Activated CD8-positive, alpha-beta T cell treated with anti-CD3 and anti-CD28 coated beads, Interleukin-2, amount 10 ng/mL, durations not matched to agents 7 days and 5 days (primary cell): Measurements from ENCODE around the gene TSPAN12. TPM values are rescaled to one million over a fixed set of nuclear protein-coding genes. Genes with fewer than 3 reads are reported as not detected.
"Not testable (repeated sequence)": the region's sequence is repeated elsewhere in the genome, so short reads cannot be mapped to it uniquely, and the experiment has no call there.

Experiments
- ATAC-seq: fragments of 150-1000 bp; cut with Tn5 transposase; one replicate; pipeline ENCODE4 v1.10.0; 2021; ENCODE audit warnings: moderate library complexity
- CTCF ChIA-PET: fragments of 350-600 bp; sonication (Branson Sonifier 250); formaldehyde crosslinking; loops from one replicate; lab custom pipeline; 2021; ENCODE audit warnings: antibody characterized with exemption; lab: Charles Lee
- POLR2A ChIA-PET: fragments of 350-600 bp; sonication (Branson Sonifier 250); formaldehyde crosslinking; loops from one replicate; lab custom pipeline; 2021; ENCODE audit warnings: antibody characterized with exemption; lab: Charles Lee
- DNase-seq: peaks from one replicate; pipeline ENCODE4 v3.0.0-alpha.2; 2020
- H3K27ac Mint-ChIP-seq: one replicate; pipeline ENCODE4 v1.8.0; 2021; ENCODE audit warnings: mild to moderate bottlenecking, mixed read lengths
- H3K27me3 Mint-ChIP-seq: one replicate; pipeline ENCODE4 v1.8.0; 2021; ENCODE audit warnings: low read depth, mixed read lengths
- H3K36me3 Mint-ChIP-seq: one replicate; pipeline ENCODE4 v1.8.0; 2021; ENCODE audit warnings: low read depth, mixed read lengths
- H3K4me1 Mint-ChIP-seq: one replicate; pipeline ENCODE4 v1.8.0; 2021; ENCODE audit warnings: low read depth, mixed read lengths
- H3K4me3 Mint-ChIP-seq: one replicate; pipeline ENCODE4 v1.8.0; 2021; ENCODE audit warnings: mild to moderate bottlenecking, mixed read lengths
- H3K9me3 Mint-ChIP-seq: one replicate; pipeline ENCODE4 v1.8.0; 2022; ENCODE audit warnings: mixed read lengths; ENCODE audit not compliant: insufficient read depth
- total RNA-seq, 2 experiments: library from RNA; stranded (reverse); gene quantifications; one replicate each; pipeline ENCODE4 v1.2.3, GENCODE V29; 2021

The TSPAN12 gene
- total RNA-seq, 2 experiments from 2014 or later, result not detected

DNA sequence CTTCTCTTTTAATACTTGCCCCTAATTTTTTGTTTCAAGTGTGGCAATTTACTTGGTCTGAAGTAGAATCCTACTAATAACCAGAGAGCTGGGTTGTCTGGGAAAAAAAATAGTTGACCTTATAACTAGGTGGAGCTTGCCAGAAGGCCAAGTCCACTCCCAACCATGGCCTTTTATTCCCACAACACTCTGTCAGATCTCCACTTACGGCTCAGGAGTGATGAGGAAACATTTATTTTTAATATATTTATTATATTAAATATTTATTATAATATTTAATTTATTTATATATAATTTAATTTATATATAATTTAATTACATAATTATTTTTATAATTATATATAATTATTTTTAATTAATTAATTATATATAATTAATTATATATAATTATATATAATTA is 58.8 kb downstream of the TSPAN12 start:
- ATAC-seq (no peak), DNase-seq (no peak)
- Mint-ChIP-seq H3K27ac (no peak overlapping the region), H3K27me3 (peaks cover 3% of the 10 kb centered on the region), H3K9me3 (no peaks in the 10 kb centered on the region), H3K4me3 (no peak overlapping the region), H3K36me3 (no peaks in the 10 kb centered on the region), H3K4me1 (no peaks in the 10 kb centered on the region)
- ChIA-PET POLR2A (no interaction called here), CTCF (no interaction called here)

DNA sequence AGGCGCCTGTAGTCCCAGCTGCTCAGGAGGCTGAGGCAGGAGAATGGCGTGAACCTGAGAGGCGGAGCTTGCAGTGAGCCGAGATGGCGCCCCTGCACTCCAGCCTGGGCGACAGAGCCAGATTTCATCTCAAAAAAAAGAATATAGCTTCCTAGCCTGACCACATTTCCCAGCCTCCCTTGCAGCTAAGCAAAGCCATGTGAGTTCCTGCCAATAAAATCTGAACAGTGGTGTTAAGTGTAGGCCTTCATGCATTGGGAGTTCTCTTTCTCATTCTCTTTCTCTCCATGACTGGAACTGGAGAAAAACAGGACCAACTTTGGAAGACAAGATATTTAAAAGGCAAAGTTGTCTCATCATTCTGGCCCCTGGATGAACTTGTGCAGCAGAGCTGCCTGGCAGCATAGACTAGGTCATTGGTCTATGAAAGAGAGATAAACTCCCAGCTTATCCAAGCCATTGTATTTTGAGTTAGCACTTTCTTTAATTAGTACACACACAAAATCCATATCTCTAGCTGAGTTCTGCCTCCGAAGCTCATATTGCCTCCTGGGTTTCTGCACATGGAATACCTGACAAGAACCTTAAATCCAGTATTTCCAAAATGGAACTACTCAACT is 60.8 kb downstream of the TSPAN12 start:
- no peaks in the 10 kb centered on the region for H3K36me3 Mint-ChIP-seq
- no peaks in the 10 kb centered on the region for H3K9me3 Mint-ChIP-seq
- CTCF ChIA-PET, result interaction anchor here (1.2 kb wide), 1 partner anchor 9 kb away, joined by 10 read pairs; no protein-coding TSS in a partner anchor
- no peaks in the 10 kb centered on the region for H3K4me1 Mint-ChIP-seq
- no peak overlapping the region for H3K4me3 Mint-ChIP-seq
- ATAC-seq, result no peak
- DNase-seq, result no peak
- POLR2A ChIA-PET, result no interaction called here
- peaks cover 7% of the 10 kb centered on the region for H3K27me3 Mint-ChIP-seq
- no peak overlapping the region for H3K27ac Mint-ChIP-seq

DNA sequence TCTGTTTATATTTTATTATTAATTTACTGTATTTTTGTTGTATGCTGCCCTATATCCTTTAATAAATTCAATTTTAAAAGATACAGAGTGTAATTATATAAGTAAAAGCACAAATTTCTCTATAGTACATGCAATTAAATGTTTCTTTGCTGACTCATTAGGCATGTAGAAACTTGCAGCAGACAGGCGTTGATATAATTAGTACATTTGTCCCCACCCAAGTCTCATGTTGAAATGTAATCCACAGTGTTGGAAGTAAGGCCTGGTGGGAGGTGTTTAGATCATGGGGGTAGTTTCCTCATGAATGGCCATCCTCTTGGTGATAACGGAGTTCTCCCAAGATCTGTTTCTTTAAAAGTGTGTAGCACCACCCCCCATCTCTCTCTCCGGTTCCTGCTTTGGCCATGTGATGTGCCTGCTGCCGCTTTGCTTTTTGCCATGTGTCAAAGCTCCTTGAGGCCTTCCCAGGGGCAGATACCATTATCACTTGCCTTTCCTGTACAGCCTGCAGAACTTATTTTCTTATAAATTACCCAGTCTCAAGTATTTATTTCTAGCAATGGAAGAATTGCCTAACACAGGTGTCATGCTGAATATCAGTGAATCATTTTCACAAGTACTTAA is 63.7 kb downstream of the TSPAN12 start:
- H3K36me3 Mint-ChIP-seq, result no peaks in the 10 kb centered on the region
- ChIA-PET POLR2A (no interaction called here), CTCF (interaction anchor here (1.3 kb wide), 1 partner anchor 11 kb away, joined by 5 read pairs; no protein-coding TSS in a partner anchor)
- no peaks in the 10 kb centered on the region for H3K4me1 Mint-ChIP-seq
- ATAC-seq (no peak), DNase-seq (no peak)
- no peaks in the 10 kb centered on the region for H3K9me3 Mint-ChIP-seq
- peaks cover 9% of the 10 kb centered on the region for H3K27me3 Mint-ChIP-seq
- no peak overlapping the region for H3K4me3 Mint-ChIP-seq
- H3K27ac Mint-ChIP-seq, result no peak overlapping the region

DNA sequence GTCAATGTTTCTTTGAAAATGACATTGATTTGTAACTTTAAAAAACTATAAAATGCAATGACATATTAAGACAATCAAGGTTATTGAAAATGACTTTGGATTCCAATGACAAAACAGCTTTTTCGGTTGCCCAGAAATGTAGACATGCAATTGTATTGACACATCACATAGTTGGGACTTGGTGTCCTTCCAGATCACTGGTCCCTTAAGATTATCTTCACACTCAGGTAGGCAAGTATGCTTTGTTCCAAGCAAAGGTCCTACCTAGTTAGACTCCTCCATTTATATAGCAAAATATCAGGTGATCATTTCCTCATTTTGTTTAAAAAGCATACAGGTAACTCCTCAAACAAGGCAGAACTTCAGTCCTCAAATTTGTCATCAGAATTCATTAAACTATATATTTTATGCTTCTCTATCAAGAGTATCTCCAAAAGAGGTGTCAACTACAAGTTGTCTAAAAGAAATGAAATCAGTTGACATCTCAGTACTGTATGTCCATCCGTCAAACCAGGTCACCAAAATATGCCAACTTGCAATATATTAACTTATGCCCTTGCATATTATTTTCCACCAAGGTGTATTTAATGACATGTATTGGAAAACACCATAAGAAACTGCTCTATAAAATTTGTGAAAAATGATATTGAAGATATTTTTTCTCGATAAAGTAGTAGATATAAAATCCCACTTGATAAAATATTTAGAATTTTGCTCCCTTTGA is 64.6 kb downstream of the TSPAN12 start:
- DNase-seq (no peak), ATAC-seq (no peak)
- H3K4me1 Mint-ChIP-seq, result no peaks in the 10 kb centered on the region
- ChIA-PET CTCF (interaction anchor here (1.6 to 2.3 kb wide), 2 partner anchors 10 to 13 kb away, joined by 5 to 18 read pairs; no protein-coding TSS in a partner anchor), POLR2A (no interaction called here)
- H3K9me3 Mint-ChIP-seq, result no peaks in the 10 kb centered on the region
- peaks cover 13% of the 10 kb centered on the region for H3K27me3 Mint-ChIP-seq
- H3K36me3 Mint-ChIP-seq, result no peaks in the 10 kb centered on the region
- H3K27ac Mint-ChIP-seq, result no peak overlapping the region
- no peak overlapping the region for H3K4me3 Mint-ChIP-seq

DNA sequence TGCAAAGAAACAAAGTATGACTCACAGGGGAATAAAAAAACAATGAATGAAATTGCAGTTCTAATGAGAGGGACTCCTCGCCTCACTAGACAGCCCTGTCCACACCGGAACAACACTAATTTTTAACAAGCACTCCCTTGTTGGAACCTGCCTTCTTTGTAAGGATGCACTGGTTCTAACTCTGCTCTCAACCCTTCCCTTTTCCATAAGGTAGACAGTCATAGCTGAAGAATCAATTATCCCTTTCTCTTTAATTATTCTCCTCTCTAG is 65.1 kb downstream of the TSPAN12 start:
- Mint-ChIP-seq H3K27me3 (peaks cover 13% of the 10 kb centered on the region), H3K27ac (no peak overlapping the region), H3K4me1 (no peaks in the 10 kb centered on the region), H3K36me3 (no peaks in the 10 kb centered on the region), H3K4me3 (no peak overlapping the region), H3K9me3 (no peaks in the 10 kb centered on the region)
- ATAC-seq (no peak), DNase-seq (no peak)
- ChIA-PET CTCF (interaction anchor here (0.7 to 2.4 kb wide), 14 partner anchors 9 to 315 kb away, joined by 3 to 24 read pairs (median 5); no protein-coding TSS in a partner anchor), POLR2A (no interaction called here)

DNA sequence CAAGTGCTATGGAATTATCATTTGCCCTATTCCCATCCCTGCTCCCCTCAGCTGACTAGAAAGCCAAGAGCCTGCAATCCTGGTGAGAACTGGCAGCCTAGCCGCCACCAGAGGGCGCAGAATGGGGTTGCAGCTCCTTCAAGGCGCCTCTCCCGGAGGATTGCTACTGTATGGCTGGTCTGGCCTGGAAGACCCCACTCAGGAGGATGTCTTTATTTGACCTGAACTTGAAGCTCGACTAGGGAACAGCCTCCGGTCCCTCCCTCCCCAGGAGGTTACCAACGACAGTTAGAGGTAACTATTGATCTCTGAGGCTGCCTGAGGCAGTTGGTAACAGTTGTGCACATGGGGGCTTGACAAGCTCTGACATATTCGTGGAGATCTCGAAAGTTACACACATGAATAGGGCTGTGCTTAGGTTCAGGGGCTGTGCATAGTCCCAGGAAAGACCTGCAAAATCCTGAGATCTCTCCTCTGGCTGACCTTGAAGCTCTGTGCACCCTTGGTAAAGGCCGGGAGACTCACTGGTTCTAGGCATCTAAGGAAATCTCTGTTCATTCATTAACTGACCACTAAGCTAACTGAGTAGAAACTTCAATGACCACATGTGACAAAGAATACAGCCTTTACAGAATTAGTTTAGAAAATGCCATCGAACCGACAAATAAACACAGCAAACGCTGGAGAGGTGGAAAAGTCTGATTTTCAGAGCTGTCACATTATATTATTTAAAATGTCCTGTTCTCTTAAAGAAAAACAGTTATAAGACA is 65.7 kb downstream of the TSPAN12 start:
- Mint-ChIP-seq H3K27ac (no peak overlapping the region), H3K27me3 (peaks cover 13% of the 10 kb centered on the region), H3K4me3 (no peak overlapping the region), H3K4me1 (no peaks in the 10 kb centered on the region), H3K36me3 (no peaks in the 10 kb centered on the region), H3K9me3 (no peaks in the 10 kb centered on the region)
- peak; percentile 65 for DNase-seq
- ChIA-PET CTCF (interaction anchor here (0.6 to 2.4 kb wide), 25 partner anchors 9 to 347 kb away, joined by 3 to 24 read pairs (median 4); no protein-coding TSS in a partner anchor), POLR2A (no interaction called here)
- ATAC-seq, result peak; percentile 87

DNA sequence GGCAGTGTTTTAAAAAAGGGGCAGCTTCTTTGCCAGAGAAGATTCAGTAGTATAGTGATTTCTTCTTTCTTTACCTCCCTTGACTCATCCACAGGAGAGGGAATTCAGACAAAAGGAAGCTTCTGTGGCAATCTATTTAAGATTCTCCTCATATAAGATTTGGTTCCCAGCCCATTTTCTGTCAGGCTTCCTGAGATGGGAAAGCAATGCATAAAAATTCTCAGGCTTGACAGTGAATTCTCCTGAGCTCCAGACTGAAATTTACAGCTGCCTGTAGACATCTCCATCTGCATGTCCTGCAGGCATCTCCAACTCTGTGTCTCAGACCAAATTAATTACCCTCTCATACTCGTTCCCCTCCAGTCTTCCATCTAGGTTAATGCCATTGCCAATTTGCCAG is 72.8 kb downstream of the TSPAN12 start:
- POLR2A ChIA-PET, result no interaction called here
- Mint-ChIP-seq H3K36me3 (no peaks in the 10 kb centered on the region), H3K4me1 (no peaks in the 10 kb centered on the region), H3K27ac (no peak overlapping the region), H3K4me3 (no peak overlapping the region), H3K9me3 (no peaks in the 10 kb centered on the region), H3K27me3 (peaks cover 6% of the 10 kb centered on the region)
- DNase-seq, result no peak
- ATAC-seq, result no peak
- CTCF ChIA-PET, result interaction anchor here (0.5 to 1.2 kb wide), 2 partner anchors 21 to 976 kb away, joined by 3 to 4 read pairs; no protein-coding TSS in a partner anchor

DNA sequence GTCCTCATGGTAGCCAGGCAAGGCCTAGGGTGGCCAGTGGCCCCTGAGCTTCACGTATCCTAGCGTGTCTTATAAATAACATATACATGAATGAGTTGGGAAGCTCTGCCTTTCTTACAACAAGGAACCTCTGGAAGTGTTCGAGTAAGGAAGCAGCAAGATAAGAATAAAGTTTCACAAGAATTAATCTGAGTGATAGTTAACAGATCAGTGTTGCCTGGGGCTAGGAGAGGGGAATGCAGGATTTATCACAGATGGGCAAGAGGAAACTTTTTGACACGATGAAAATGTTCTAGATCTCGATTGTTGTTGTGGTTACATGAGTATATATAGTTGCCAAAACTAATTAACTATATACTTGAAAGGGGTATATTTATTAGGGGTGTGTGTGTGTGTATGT is 74.2 kb downstream of the TSPAN12 start:
- ATAC-seq (no peak), DNase-seq (no peak)
- Mint-ChIP-seq H3K4me1 (no peaks in the 10 kb centered on the region), H3K27me3 (peaks cover 2% of the 10 kb centered on the region), H3K4me3 (no peak overlapping the region), H3K36me3 (no peaks in the 10 kb centered on the region), H3K9me3 (no peaks in the 10 kb centered on the region), H3K27ac (no peak overlapping the region)
- ChIA-PET CTCF (interaction anchor here (1.0 kb wide), 1 partner anchor 9 kb away, joined by 5 read pairs; no protein-coding TSS in a partner anchor), POLR2A (no interaction called here)

DNA sequence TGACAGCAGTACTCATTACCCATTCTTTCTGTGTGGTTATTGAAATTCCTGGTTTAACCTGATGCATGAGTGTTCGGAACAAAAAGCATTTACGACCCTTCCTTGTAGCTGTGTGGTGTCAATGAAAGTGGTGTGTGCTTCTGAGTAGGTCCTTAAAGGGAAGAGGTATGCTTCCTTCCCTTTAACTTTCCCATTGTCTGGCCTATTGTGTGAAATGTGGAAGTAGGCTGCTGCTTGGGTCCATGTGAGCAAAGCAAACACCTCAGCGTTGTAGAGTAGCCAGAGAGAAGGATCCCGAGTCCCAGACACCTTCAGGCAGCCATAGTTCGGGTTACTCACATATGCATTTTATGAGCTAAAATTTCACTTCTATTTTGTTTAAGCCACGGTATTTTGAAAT is 74.7 kb downstream of the TSPAN12 start:
- no peaks in the 10 kb centered on the region for H3K27me3 Mint-ChIP-seq
- CTCF ChIA-PET, result interaction anchor here (1.0 kb wide), 1 partner anchor 9 kb away, joined by 5 read pairs; no protein-coding TSS in a partner anchor
- no peak for DNase-seq
- H3K36me3 Mint-ChIP-seq, result no peaks in the 10 kb centered on the region
- H3K9me3 Mint-ChIP-seq, result no peaks in the 10 kb centered on the region
- H3K4me1 Mint-ChIP-seq, result no peaks in the 10 kb centered on the region
- no peak overlapping the region for H3K4me3 Mint-ChIP-seq
- no peak overlapping the region for H3K27ac Mint-ChIP-seq
- ATAC-seq, result no peak
- POLR2A ChIA-PET, result no interaction called here

DNA sequence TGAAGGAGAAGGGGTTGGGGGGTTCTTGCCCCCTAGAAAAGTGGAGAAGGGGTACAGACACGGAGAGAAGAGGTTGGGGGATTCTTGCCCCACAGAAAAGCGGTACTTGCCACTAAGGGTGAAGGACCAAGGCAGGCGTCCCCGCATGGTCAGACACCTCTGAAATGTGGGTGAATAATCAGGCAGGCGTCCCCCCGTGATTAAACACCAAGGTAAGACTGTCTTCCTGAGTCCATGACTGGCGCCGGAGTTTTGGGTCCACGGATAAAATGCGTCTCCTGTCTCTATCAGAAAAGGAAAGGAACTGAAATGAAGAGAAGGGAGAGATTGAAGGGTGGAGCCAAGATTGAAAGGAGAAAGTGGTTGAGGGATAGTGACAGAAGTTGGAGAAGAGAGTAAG is 76.0 kb downstream of the TSPAN12 start:
- CTCF ChIA-PET, H3K27me3 Mint-ChIP-seq, ATAC-seq, POLR2A ChIA-PET, H3K4me3 Mint-ChIP-seq, H3K36me3 Mint-ChIP-seq, H3K9me3 Mint-ChIP-seq, H3K27ac Mint-ChIP-seq, H3K4me1 Mint-ChIP-seq, DNase-seq: not testable (repeated sequence)

DNA sequence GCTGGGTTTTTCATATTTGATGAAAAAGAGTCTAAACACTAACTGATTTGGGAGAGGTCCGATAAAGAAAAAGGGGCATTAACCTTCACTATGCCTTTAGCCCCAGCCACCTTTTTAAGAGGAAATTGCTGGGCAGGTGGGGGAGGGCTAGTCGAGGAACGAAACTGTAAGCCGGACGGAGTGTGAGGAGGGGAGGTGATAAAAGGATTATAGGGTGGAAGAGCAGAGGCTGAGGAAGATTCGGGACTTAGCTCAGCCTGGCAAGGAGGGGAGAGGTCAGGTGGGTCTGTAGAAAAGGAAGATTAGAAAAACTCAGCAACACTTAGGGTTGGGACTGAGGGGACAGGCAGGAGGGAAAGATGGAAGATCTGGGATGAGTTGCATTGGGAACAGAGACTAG is 77.0 kb downstream of the TSPAN12 start:
- no peaks in the 10 kb centered on the region for H3K9me3 Mint-ChIP-seq

More for the DNA sequence above, 77.0 kb downstream of the TSPAN12 start:
- DNase-seq (no peak), ATAC-seq (no peak)
- Mint-ChIP-seq H3K27me3 (no peaks in the 10 kb centered on the region), H3K36me3 (no peaks in the 10 kb centered on the region), H3K4me1 (no peaks in the 10 kb centered on the region), H3K27ac (no peak overlapping the region), H3K4me3 (no peak overlapping the region)
- CTCF ChIA-PET, result no interaction called here
- POLR2A ChIA-PET, result no interaction called here
